Gastroesophageal sphincter (tissue), 4 donors: ENCODE measurements around the gene NMUR2. TPM values are rescaled to one million over a fixed set of nuclear protein-coding genes. Genes with fewer than 3 reads are reported as not detected.

ENCODE experiments used
- ATAC-seq: fragments of 150-250 bp; one replicate; pipeline ENCODE4 v1.9.1; 2016; ENCODE audit warnings: mild to moderate bottlenecking, moderate library complexity
- H3K27ac ChIP-seq, 4 donors: fragments of 200-600 bp; sonication (generic) in 3 of 4; 1 replicate in 3 of 4; 2 replicates in 1 of 4; pipeline ENCODE4 v1.5.1; 2016 to 2019
- H3K27me3 ChIP-seq: fragments of 200-600 bp; sonication (generic); one replicate; pipeline ENCODE4 v1.5.1; 2019
- H3K36me3 ChIP-seq, 2 donors: fragments of 200-600 bp; sonication (generic); one replicate each; pipeline ENCODE4 v1.5.1; 2019; ENCODE audit warnings: control low read depth in 1 of 2
- H3K4me1 ChIP-seq, 3 donors: fragments of 200-600 bp; sonication (generic); 1 replicate in 2 of 3; 2 replicates in 1 of 3; pipeline ENCODE4 v1.5.1; 2016 to 2019; ENCODE audit warnings: control low read depth in 2 of 3
- H3K4me3 ChIP-seq, 2 donors: fragments of 200-600 bp; sonication (generic); one replicate each; pipeline ENCODE4 v1.5.1; 2019; ENCODE audit warnings: mild to moderate bottlenecking in 1 of 2, moderate library complexity in 1 of 2
- H3K9me3 ChIP-seq, 3 donors: fragments of 200-600 bp; sonication (generic); one replicate each; pipeline ENCODE4 v1.5.1; 2017 to 2019; ENCODE audit warnings: control low read depth in 2 of 3
- CTCF ChIP-seq, 4 experiments: fragments of 200-600 bp in 2 of 4; fragments of 450-650 bp in 2 of 4; sonication (generic) in 1 of 4; IDR thresholded peaks; one replicate each; pipeline ENCODE4 v1.5.1; 2017 to 2019; ENCODE audit warnings: antibody characterized with exemption in 4 of 4, mild to moderate bottlenecking in 2 of 4, moderate library complexity in 2 of 4
- EP300 ChIP-seq: sonication (generic); formaldehyde crosslinking; IDR thresholded peaks from one replicate; pipeline ENCODE4 v1.6.1; 2017; ENCODE audit warnings: antibody characterized with exemption, mild to moderate bottlenecking
- POLR2A ChIP-seq, 2 donors: fragments of 450-650 bp; IDR thresholded peaks; one replicate each; pipeline ENCODE4 v1.6.1; 2017; ENCODE audit warnings: antibody characterized with exemption in 2 of 2, mild to moderate bottlenecking in 2 of 2, moderate library complexity in 1 of 2
- POLR2AphosphoS5 ChIP-seq: sonication (generic); formaldehyde crosslinking; IDR thresholded peaks from one replicate; pipeline ENCODE4 v1.6.1; 2017; ENCODE audit warnings: antibody characterized with exemption
- WGBS, 2 donors: methylation state at CpG; one replicate each; pipeline ENCODE4 v1.1.5; 2018; ENCODE audit warnings: low coverage in 1 of 2; 5-methylcytosine and 5-hydroxymethylcytosine counted together
- total RNA-seq, 4 donors: library from RNA; depleted of rRNA; stranded (reverse); fragments of >200 nt; gene quantifications; one replicate each; pipeline ENCODE4 v1.1.0, GENCODE V29; 2016

The NMUR2 gene
- total RNA-seq, 4 donors from 2014 or later, result not detected

- Histone ChIP-seq H3K27me3 (no peaks in the 10 kb centered on the region), H3K4me3 (no peak overlapping the region), H3K27ac (no peak overlapping the region), H3K9me3 (no peaks in the 10 kb centered on the region), H3K36me3 (no peaks in the 10 kb centered on the region), H3K4me1 (no peaks in the 10 kb centered on the region)
- whole genome bisulfite sequencing, 2 donors, result 83 to 87% methylated on average over 1 of the region's 1 CpG
- ATAC-seq, result no peak
- no peak for TF ChIP-seq POLR2AphosphoS5
- no peak for TF ChIP-seq POLR2A (IDR thresholded peaks at IDR 0.05)
- TF ChIP-seq EP300, result no peak
- no peak for TF ChIP-seq CTCF (IDR thresholded peaks at IDR 0.05)
Measured at GRCh38 chr5:152374711-152375275, 30.3 kb downstream of the NMUR2 start.

- 75 to 77% methylated on average over 1 of the region's 1 CpG for WGBS, 2 donors
- no peaks in the 10 kb centered on the region for H3K27me3 ChIP-seq
- H3K4me3 ChIP-seq, result no peak overlapping the region
- TF ChIP-seq EP300 (no peak), CTCF (IDR thresholded peaks at IDR 0.05) (no peak), POLR2A (IDR thresholded peaks at IDR 0.05) (no peak), POLR2AphosphoS5 (no peak)
- no peak for ATAC-seq
- H3K36me3 ChIP-seq, result no peaks in the 10 kb centered on the region
- H3K9me3 ChIP-seq, result no peaks in the 10 kb centered on the region
- H3K27ac ChIP-seq, result no peak overlapping the region
- no peaks in the 10 kb centered on the region for H3K4me1 ChIP-seq
Measured at GRCh38 chr5:152372875-152373274, 32.2 kb downstream of the NMUR2 start.

- H3K27me3 ChIP-seq, result no peaks in the 10 kb centered on the region
- H3K27ac ChIP-seq, result no peak overlapping the region
- H3K9me3 ChIP-seq, result no peaks in the 10 kb centered on the region
- no peaks in the 10 kb centered on the region for H3K4me1 ChIP-seq
- no peaks in the 10 kb centered on the region for H3K36me3 ChIP-seq
- TF ChIP-seq CTCF (IDR thresholded peaks at IDR 0.05) (no peak), EP300 (no peak), POLR2A (IDR thresholded peaks at IDR 0.05) (no peak), POLR2AphosphoS5 (no peak)
- no peak for ATAC-seq
- no peak overlapping the region for H3K4me3 ChIP-seq
Measured at GRCh38 chr5:152369298-152369697, 35.8 kb downstream of the NMUR2 start.

- no peak for ATAC-seq
- no peaks in the 10 kb centered on the region for H3K36me3 ChIP-seq
- no peaks in the 10 kb centered on the region for H3K9me3 ChIP-seq
- TF ChIP-seq POLR2A (IDR thresholded peaks at IDR 0.05) (no peak), CTCF (IDR thresholded peaks at IDR 0.05) (no peak), POLR2AphosphoS5 (no peak), EP300 (no peak)
- H3K27me3 ChIP-seq, result no peaks in the 10 kb centered on the region
- H3K4me3 ChIP-seq, result no peak overlapping the region
- H3K4me1 ChIP-seq, result no peaks in the 10 kb centered on the region
- no peak overlapping the region for H3K27ac ChIP-seq
- 22 to 39% methylated on average over 3 of the region's 3 CpGs for WGBS, 2 donors
Measured at GRCh38 chr5:152367554-152367953, 37.5 kb downstream of the NMUR2 start.

- Histone ChIP-seq H3K36me3 (no peaks in the 10 kb centered on the region), H3K9me3 (no peaks in the 10 kb centered on the region), H3K27me3 (no peaks in the 10 kb centered on the region), H3K27ac (no peak overlapping the region), H3K4me1 (no peaks in the 10 kb centered on the region), H3K4me3 (no peak overlapping the region)
- no peak for ATAC-seq
- TF ChIP-seq EP300 (no peak), CTCF (IDR thresholded peaks at IDR 0.05) (no peak), POLR2A (IDR thresholded peaks at IDR 0.05) (no peak), POLR2AphosphoS5 (no peak)
- 11 to 18% methylated on average over 1 of the region's 1 CpG for WGBS, 2 donors
Measured at GRCh38 chr5:152366716-152367115, 38.4 kb downstream of the NMUR2 start.
